ENCODE measurements around the gene PPP1R37.

PPP1R37 gene

DNA sequence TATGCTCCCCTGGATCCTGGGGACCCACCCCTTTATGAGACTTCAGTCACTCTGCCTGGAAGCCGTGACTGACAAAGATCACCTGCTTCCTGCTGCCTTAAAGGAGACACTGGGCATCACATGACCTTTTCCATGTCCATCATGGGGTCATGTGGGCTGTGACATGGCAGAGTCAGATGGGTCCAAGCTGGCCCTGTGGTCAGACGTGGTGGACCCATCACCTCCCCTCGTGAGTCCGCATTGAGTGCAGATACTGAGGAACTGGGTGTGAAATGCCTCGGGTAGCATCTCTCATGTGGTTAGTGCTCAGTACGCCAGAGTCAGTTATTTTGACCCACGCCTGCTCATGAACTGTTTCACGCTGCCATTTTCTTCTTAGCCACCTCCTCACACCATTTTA lies 40.7 kb downstream of the PPP1R37 start:
- TF ChIP-seq, protein P1, sequence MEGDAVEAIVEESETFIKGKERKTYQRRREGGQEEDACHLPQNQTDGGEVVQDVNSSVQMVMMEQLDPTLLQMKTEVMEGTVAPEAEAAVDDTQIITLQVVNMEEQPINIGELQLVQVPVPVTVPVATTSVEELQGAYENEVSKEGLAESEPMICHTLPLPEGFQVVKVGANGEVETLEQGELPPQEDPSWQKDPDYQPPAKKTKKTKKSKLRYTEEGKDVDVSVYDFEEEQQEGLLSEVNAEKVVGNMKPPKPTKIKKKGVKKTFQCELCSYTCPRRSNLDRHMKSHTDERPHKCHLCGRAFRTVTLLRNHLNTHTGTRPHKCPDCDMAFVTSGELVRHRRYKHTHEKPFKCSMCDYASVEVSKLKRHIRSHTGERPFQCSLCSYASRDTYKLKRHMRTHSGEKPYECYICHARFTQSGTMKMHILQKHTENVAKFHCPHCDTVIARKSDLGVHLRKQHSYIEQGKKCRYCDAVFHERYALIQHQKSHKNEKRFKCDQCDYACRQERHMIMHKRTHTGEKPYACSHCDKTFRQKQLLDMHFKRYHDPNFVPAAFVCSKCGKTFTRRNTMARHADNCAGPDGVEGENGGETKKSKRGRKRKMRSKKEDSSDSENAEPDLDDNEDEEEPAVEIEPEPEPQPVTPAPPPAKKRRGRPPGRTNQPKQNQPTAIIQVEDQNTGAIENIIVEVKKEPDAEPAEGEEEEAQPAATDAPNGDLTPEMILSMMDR (IDR thresholded peaks at IDR 0.05), result no peak

DNA sequence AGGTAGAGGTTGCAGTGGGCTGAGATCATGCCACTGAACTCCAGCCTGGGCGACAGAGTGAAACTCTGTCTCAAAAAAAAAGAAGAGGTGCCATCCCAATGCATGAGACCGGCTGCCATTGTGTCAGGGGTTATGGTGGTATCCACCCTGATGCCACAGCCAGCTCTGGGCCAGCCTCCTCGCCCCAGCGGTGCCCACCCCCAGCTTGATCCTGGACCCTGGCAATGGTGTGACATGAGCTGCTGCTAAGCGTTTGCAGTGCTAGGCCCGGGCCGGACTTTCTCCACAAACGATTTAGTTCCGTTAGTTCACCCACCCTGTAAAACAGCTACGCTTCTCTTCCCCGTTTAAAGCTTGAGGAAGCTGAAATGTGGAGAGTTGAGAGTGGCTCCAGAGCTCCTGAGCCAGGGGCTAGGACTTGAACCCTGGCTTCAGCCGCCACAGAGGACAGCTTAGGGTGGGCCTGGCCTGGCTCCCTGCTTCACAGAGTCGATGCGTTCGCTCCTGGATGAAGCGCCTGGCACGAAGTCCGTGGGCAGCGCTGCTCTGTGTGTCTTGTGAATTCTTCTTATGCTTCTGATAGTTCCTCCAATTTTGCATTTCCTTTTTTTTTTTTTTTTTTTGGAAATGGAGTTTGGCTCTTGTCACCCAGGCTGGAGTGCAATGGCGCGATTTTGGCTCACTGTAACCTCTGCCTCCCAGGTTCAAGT lies 42.4 kb downstream of the PPP1R37 start:
- TF ChIP-seq, protein P1 (IDR thresholded peaks at IDR 0.05), result no peak

DNA sequence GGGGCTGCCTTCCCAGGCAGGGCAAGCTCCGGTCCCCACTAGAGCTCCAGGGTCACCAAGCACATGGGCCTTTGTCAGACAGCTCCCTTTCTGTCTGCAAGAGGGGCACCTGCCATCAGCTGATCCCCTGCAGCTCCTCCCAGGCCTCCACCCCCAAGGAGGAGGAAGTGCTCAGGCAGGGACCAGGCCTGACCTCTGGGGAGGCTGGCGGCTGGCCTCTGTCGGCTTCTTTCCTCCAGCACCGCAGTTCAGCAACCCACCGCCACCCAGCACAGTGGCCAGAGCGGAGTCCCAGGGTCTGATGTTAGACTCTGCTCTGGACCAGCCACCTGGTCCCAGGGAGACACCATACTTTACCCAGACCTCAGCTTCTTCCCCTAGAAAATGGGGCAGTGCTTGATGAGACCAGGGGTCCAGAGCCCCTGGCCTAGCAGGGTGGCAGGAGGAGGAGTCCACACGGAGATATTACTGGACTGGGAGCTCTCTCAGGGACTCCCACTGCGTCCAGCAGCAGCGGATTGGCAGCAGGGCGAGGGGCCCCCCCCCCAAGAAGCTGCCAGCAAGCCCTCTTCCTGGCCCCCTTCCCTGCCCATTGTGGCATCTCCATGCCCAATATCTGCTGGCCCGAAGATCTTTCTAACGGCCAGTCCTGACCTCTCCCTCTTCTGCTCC lies 43.7 kb downstream of the PPP1R37 start:
- TF ChIP-seq, protein P1 (IDR thresholded peaks at IDR 0.05), result no peak

DNA sequence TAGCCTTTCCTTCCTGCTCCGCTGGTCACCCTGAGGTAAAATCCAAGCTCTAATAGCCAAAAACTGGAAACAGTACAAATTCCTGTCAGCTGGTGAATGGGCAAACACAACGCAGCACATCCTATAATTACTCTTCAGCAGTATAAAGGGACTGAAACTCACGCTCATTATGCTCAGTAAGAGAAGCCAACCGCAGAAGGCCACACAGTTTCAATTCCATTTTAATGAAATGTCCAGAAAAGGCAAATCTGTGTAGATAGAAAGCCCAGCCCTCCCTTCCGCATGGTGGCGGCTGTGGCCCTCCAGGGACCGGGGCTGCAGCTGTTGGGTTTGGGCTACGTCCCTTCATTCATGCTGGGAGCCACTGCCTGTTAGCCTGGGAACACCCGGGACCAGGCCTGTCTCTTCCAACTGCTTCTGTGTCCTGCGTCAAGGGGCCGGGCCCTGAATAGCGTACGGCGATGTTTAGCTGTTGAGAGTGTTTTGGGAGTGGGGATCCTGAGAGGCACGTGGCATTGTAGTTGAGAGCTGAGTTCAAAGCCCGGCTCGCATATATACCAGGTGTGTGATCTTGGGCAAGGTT lies 44.3 kb downstream of the PPP1R37 start:
- TF ChIP-seq, protein P1 (IDR thresholded peaks at IDR 0.05), result no peak

DNA sequence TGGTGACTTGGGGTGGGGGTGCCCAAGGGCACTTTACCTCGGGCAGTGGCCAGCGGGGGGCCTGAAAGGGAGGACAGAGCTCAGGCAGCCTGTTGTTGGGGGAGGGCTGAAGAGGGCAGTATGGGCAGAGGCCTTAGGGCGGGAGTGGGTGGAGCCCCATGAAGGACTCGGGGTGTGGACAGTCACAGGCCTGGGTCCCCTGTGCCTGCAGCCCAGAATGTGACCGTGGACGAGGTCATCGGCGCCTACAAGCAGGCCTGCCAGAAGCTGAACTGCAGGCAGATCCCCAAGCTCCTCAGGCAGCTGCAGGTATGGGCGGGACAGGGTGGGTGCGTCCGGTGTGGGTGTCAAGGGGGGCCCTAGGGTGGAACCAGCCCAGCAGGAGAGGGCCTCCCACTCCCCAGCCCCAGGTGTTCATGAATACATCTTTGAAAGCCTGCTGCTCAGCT lies 45.3 kb downstream of the PPP1R37 start:
- TF ChIP-seq, protein P1 (IDR thresholded peaks at IDR 0.05), result no peak

DNA sequence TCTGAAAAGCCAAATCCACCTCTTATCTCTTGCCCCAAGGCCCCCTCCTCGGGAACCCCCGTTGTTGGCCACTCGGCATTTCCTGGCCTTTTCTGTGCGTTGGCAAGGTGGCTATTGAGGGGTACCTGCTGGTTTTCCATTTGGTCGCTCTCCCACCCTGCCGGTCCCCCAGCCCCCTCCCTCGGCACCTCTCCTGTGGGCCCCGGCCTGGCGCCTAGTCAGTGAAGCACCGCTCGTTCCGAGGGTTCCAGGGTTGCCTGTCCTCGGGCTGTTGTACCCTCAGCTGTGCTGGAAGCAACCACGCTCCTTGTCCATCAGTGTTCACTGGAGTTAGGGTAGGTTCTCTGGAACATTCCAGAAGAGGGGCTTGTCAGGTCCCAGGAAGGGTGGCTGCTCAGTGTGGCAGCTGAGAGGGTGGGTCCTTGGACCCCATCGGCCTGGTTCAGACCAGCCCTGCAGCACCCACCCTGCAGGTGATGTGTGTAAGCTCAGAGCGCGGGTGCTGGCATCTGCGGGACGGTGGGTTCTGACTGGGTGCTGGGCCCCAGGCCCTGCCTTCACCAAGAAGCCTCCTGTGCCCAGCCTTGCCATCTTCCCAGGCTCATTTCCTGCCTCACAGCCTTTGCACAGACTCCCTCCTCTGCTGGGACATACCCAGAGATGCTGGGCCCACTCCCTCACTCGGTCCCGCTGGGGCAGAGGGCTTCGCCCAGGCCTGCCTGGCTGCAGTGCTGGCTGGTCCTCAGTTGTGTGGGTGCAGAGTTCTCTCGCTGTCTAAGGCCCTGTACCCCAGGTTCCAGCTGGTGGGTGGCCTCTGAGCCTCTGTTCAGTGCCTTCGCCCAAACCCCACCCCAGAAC lies 46.5 kb downstream of the PPP1R37 start:
- TF ChIP-seq, protein P1 (IDR thresholded peaks at IDR 0.05), result no peak

DNA sequence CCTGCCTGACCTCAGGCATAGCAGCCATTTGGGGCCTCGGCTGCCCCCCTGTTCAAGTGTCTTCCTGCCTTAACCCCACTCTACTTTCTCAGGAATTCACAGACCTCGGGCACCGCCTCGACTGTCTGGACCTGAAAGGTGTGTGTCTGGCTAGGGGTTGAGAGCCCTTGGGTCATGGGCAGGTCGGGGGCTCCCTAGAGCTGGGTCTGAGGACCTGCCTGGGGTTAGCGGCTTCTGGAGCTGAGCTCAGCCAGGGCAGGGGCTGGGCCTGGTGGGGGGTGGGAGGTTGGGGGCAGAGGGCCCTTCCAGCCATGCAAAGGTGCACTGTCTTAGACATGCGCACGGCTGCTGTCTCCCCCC lies 47.1 kb downstream of the PPP1R37 start:
- TF ChIP-seq, protein P1 (IDR thresholded peaks at IDR 0.05), result no peak
